Fibroblast of pulmonary artery (primary cell): ENCODE data around the gene CAPN15.

Source experiments
- DNase-seq: peaks from one replicate; pipeline ENCODE4 v3.0.0-alpha.2; 2010; ENCODE audit warnings: low read depth
- H3K4me3 ChIP-seq: replicated peaks from 2 replicates; pipeline ENCODE4 v1.5.1; 2011; ENCODE audit warnings: low read depth, mild to moderate bottlenecking, control low read depth, low read length, moderate library complexity
- CTCF ChIP-seq: IDR thresholded peaks from 2 replicates; pipeline ENCODE4 v1.5.1; 2011; ENCODE audit warnings: mild to moderate bottlenecking, control low read depth, low read length, inconsistent platforms; ENCODE audit errors: missing control alignments

The CAPN15 gene

GRCh38 chr16:552171-552570, 24.7 kb downstream of the CAPN15 start:
- no peak overlapping the region for H3K4me3 ChIP-seq
- DNase-seq = no peak
- TF ChIP-seq CTCF = no peak

- no peak for DNase-seq
- TF ChIP-seq CTCF = no peak
- H3K4me3 ChIP-seq = no peak overlapping the region
Observed at GRCh38 chr16:553601-554296, 26.2 kb downstream of the CAPN15 start.

GRCh38 chr16:554297-554621, 26.7 kb downstream of the CAPN15 start:
- no peak for TF ChIP-seq CTCF
- no peak for DNase-seq
- no peak overlapping the region for H3K4me3 ChIP-seq

GRCh38 chr16:554640-555365, 27.3 kb downstream of the CAPN15 start:
- TF ChIP-seq CTCF = no peak
- DNase-seq = no peak
- no peak overlapping the region for H3K4me3 ChIP-seq

- TF ChIP-seq CTCF = no peak
- DNase-seq = no peak
- no peak overlapping the region for H3K4me3 ChIP-seq
Observed at GRCh38 chr16:555528-556473, 28.3 kb downstream of the CAPN15 start.

- H3K4me3 ChIP-seq = no peak overlapping the region
- DNase-seq = no peak
- no peak for TF ChIP-seq CTCF
Observed at GRCh38 chr16:556474-557173, 29.1 kb downstream of the CAPN15 start.
